HG03575 (cell line): Measurements from ENCODE around the gene KAT2B.

Experiments
- ATAC-seq: cut with Tn5 transposase; IDR thresholded peaks from one replicate; pipeline ENCODE4 v1.9.1; 2021; ENCODE audit not compliant: unreplicated experiment, insufficient number of reproducible peaks, low FRiP score; ENCODE audit errors: extremely low read depth

KAT2B gene

GRCh38 chr3:20125897-20126296, 85.7 kb downstream of the KAT2B start:
- ATAC-seq, result peak; percentile 99

DNA sequence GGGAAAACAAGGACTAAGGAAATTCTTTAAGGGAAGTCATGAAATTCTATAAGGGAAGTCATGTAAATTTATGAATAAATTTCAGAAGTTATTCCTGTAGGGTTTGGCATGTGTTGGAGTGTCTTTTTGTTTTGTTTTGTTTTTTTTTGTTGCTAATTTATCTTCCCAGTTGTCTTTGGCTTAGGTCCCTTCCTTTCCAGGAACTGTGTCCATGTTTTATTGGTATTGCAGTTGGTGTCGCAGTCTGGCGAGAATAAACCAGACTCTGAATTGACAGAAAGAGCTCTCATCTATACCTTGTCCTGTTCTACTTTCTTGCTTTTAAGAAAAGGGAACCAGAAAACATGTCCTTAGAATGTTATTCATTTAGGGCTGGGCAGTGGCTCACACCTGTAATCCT, 88.1 kb downstream of the KAT2B start:
- ATAC-seq, result no peak

DNA sequence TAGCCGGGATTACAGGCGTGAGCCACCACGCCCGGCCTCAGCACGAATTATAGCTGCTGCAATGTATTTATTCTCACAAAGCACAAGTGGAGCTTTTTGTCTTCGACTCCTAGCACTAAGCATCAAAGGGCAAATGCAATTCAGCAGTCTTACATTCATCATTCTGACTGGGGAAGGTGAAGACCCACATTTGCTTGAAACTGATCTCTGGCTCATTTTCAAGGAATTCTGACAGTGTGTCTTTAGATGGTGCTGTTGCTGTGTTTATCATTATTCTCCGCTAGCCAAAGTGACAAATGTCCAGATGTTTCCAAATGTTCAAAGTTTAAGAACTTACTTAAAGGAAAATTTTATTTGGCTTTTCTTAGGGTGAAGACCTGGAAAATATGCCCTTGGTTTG, 89.9 kb downstream of the KAT2B start:
- ATAC-seq, result no peak

DNA sequence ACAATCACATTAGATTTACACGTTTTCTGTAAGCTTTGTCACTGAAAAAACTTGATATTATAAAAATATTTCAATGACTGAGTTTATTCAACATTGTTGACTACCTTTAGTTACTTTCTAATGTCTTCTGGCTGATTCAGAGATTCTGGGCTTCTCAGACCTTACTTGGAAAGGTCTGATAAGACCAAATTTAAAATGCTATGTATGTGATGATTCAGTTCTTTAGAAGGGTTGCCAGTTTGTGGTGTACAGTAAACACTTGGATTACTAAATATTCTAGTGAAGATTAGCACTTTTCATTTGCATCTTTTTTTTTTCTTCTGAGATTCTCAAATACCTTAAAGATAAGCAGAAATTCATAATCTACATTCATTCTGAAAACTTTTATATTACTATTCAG, 96.0 kb downstream of the KAT2B start:
- ATAC-seq, result no peak

DNA sequence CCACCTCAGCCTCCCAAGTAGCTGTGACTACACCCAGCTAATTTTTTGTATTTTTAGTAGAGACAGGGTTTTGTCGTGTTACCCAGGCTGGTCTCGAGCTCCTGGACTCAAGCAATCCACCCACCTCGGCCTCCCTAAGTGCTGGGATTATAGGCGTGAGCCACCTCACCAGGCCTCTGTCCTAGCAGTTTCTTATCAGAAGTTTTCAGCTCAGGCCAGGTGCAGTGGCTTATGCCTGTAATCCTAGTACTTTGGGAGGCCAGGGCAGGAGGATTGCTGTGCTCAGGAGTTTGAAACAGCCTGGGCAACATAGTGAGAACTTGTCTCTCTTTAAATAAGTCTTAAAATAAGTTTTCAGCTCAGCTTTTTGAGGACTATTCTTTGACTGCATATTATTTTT, 97.4 kb downstream of the KAT2B start:
- no peak for ATAC-seq

- no peak for ATAC-seq
These were observed 100.6 kb downstream of the KAT2B start for GRCh38 chr3:20140881-20141280.

GRCh38 chr3:20141316-20141715, 101.1 kb downstream of the KAT2B start:
- ATAC-seq, result no peak

DNA sequence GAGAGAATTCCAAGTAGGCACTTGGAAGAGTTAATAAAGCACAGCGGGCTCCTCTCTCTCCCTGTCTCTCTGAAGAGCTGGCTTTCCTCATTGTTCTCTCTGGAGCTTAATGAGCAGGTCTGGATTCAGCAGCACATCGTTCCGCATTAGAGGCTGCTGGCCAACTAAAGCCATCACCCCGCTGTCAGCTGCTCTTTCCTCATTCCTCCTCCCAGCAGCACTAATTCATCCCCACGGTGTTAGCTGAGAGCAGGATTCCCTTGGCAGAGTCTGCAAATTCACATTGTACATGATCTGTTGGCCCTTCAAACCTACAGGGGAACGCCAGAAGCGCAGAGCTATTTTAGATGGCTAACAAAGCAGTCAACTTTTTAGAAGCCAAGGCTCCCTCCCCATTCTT, 101.6 kb downstream of the KAT2B start:
- no peak for ATAC-seq

DNA sequence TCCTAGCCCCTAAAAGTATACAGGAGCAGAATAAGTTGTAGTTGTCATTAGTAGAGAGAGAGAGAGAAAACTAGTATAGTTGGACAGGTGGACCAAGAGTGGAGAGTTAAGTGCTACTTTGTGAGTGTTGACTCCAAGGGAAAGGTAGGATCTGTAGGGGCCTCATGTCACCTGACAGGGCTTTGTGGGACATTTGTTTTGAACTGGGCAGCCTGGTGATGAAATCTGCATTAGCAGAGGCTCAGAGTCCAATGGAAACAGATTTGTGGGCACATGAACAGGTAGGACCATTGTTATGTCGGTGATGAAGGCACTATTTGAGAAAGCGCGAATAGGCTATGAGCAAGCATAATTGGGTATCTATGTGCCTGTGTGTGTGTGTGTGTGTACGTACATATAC, 102.3 kb downstream of the KAT2B start:
- ATAC-seq, result no peak

GRCh38 chr3:20143519-20143918, 103.3 kb downstream of the KAT2B start:
- ATAC-seq, result no peak

GRCh38 chr3:20145874-20146273, 105.6 kb downstream of the KAT2B start:
- ATAC-seq, result no peak

DNA sequence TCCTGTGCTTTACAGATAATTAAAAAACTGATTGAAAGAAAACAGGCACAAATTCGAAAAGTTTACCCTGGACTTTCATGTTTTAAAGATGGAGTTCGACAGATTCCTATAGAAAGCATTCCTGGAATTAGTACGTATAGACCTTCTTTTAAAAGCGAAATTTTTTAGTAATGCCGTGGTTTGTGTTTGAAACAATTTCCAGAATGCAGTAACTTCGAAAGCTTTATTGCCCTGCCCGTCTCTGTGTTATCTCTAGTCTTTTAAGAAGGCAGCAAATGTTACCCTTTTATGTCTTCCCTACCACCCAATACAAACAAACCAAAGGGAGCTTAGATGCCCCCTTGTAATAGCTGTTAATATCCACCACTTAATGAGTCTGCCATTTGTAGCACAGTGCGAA, 106.1 kb downstream of the KAT2B start:
- ATAC-seq, result no peak

DNA sequence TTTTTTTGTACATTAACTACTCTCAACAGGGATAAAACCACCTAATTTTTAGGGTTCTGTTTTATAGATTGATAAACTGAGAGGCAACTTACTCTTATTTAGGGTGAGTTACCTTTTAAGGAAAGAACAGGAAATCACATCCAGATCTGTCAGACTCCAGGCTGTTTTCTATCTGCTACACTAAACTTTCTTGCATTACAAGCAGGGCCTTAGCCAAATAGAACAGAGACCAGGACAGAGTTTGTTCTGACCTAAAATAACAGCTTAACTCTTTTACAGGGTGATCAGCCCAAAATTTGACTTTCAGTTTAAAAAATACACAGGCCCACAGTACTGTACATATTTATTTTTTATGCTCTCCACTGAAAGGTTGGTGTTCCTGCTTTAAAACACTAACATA, 107.1 kb downstream of the KAT2B start:
- ATAC-seq, result no peak

DNA sequence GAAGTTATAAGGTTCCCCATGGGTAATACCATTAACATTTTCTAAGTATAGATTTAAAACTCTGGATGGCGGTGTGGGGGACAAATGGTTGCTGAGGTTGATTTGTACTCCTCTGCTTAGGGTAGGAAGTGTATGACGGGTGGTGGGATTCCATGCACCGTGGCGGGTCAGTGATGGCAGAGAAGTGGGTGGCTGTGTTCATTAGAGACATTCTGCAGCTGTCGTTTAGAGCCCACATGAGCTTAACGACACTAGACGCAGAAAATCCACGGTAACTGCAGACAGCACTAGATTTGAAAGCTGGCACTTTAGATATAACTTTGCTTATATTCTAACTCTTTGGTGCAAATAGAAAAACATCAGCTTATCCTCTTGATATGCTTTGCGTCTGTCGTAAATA, 108.2 kb downstream of the KAT2B start:
- no peak for ATAC-seq

- ATAC-seq, result no peak
These were observed 113.8 kb downstream of the KAT2B start for GRCh38 chr3:20154078-20154477.

GRCh38 chr3:20154928-20155327, 114.7 kb downstream of the KAT2B start:
- no peak for ATAC-seq

- ATAC-seq, result no peak
These were observed 120.0 kb downstream of the KAT2B start for GRCh38 chr3:20160230-20160629.

GRCh38 chr3:20161714-20162113, 121.5 kb downstream of the KAT2B start:
- ATAC-seq, result no peak

DNA sequence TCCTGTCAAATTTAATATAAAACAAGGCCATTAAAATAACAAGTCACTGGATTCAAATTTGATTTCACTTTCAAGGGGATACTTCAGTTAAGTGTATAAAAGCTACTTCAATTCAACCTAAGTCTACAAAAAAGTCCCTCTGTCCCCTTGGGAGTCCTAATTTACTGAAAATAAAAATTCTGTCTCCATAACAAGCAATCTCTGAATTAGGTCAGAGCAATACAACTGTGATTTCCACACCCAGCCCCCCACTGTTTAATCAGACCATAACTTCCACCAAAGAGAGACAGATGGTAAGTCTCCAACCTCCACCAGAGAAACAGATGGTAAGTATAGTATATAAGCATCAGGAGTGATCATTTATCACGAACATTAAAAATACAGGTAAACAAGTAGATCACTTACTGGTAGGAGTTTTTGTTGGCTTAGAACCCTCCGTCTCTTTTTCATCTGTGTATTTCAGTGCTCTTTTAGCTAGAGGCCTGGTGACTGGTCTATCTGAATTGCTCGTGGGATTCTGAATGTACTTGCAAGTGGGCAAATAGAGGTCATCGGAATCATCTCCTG, 133.7 kb downstream of the KAT2B start:
- ATAC-seq, result no peak

GRCh38 chr3:20181276-20181675, 141.0 kb downstream of the KAT2B start:
- no peak for ATAC-seq

DNA sequence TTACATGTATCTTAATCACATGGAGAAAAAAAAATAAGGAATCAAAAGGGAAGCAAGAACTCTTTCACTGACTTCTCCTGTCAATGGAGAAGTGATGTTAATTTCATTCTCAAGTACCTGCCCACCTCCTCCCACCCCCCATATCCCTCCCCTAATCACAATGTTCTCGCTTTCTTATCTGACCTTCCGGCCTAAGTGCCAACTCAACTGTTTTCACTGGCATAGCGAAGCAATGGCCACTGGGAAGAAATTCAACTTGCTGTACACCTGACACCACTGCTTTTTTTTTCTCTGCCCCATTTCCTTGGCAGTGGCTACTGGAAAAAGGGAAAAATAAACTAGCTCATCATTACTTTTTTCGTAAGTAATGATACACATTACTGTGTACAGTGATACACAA, 142.0 kb downstream of the KAT2B start:
- ATAC-seq, result no peak

GRCh38 chr3:20185331-20185678, 145.1 kb downstream of the KAT2B start:
- no peak for ATAC-seq
